DMS79 (cell line): ENCODE results near the gene PKP2.

Source experiments
- DNase-seq: peaks from one replicate; lab custom pipeline; 2025; lab: John Stamatoyannopoulos, UW

PKP2 gene

DNA sequence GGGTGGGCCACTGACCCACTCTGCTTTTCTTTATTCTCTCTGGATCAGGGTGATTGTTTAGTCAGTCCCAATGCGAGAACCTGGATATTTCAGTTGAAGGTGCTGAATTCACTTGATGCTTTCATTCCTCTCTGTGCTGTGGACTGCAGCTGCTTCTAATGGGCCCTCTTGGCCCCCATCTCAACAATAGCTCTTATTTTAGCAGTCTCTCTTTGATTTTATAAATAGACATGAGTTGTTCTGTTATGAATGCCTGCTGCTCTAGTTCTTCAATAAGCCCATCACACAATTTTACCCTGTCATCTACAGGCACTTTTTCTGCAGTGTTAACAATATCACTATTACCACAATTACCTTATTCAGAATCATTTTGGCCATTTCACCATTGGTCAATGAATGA lies 86.7 kb downstream of the PKP2 start:
- DNase-seq = no peak

GRCh38 chr12:32809196-32809595 lies 87.4 kb downstream of the PKP2 start:
- no peak for DNase-seq

GRCh38 chr12:32804301-32804700 lies 92.3 kb downstream of the PKP2 start:
- DNase-seq = no peak

- no peak for DNase-seq
These were observed 95.2 kb downstream of the PKP2 start for GRCh38 chr12:32801269-32801980.

- DNase-seq = no peak
These were observed 102.3 kb downstream of the PKP2 start for GRCh38 chr12:32794281-32794680.

GRCh38 chr12:32789916-32790315 lies 106.7 kb downstream of the PKP2 start:
- DNase-seq = no peak

- no peak for DNase-seq
These were observed 107.1 kb downstream of the PKP2 start for GRCh38 chr12:32789446-32789845.

- DNase-seq = no peak
These were observed 108.2 kb downstream of the PKP2 start for GRCh38 chr12:32788405-32788804.

DNA sequence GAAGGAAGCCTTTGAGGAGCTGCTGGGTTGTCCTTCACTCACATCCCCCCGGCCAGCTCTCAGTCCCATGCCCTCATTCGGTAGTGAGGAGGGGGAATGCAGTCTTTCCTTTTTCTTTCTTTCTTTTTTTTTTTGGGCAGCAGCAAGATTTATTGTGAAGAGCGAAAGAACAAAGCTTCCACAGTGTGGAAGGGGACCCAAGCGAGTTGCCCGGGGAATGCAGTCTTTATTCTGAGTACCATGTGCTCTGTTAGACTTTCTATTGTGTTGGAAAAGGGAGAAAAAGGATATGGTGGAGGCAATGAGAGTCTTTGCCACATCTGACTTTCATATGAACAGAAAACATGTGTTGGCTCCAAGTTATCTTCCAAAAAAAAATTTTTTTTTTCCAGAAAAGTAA lies 111.0 kb downstream of the PKP2 start:
- no peak for DNase-seq

GRCh38 chr12:32783029-32783428 lies 113.5 kb downstream of the PKP2 start:
- no peak for DNase-seq

- DNase-seq = no peak
These were observed 116.5 kb downstream of the PKP2 start for GRCh38 chr12:32780071-32780470.

- DNase-seq = no peak
These were observed 118.8 kb downstream of the PKP2 start for GRCh38 chr12:32777691-32778175.

DNA sequence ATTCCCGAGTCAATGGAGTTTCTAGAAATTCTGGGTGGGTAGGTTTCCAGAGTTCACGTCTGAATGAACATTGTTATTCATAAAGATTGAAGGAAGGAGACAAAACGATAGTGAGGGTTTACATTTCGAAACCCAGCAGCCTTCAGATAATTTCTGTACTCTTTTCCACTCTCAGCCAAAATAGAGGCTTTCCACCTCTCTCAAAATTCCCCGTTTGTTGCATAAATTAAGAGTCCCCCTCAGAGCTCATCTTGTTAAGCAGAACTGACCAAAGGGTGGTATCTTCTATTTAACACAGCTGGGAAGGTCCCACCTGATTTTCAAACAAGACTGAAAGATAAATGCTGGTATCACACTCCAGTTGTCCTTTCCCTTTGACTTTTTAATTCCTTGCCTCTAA lies 119.4 kb downstream of the PKP2 start:
- DNase-seq = no peak

DNA sequence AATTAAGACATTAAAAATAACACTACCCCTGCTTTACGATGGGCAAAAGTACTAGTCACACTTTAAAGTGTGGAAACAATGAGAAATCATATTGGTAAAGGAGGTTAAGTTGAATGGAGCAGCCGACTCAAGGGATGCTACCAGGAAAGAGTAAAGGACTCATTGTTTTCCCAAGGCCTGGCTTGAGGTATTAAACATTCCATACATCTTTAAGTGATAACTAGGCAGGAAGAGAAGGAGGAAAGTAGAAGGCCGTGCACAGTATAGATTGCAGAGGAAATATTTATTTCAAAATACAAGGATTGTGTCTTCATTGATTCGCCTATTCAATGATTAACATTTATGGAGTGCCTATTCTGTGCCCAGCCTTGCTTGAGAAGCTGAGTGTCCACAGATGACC lies 120.3 kb downstream of the PKP2 start:
- no peak for DNase-seq

GRCh38 chr12:32773691-32774090 lies 122.9 kb downstream of the PKP2 start:
- DNase-seq = no peak

GRCh38 chr12:32770141-32770540 lies 126.4 kb downstream of the PKP2 start:
- DNase-seq = no peak

- no peak for DNase-seq
These were observed 128.1 kb downstream of the PKP2 start for GRCh38 chr12:32768518-32768917.

DNA sequence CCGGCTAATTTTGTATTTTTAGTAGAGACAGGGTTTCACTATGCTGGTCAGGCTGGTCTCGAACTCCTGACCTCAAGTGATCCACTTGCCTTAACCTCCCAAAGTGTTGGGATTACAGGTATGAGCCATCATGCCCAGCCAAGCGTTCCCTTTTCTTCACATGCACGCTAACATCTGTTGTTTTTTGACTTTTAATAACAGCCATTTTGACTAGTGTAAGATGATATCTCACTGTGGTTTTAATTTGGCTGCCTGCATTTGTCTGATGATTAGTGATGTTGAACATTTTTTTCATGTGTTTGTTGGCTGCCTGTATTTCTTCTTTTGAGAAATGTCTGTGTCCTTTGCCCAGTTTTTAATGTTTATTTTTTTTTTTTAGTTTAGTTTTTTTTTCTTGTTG lies 130.7 kb downstream of the PKP2 start:
- no peak for DNase-seq

GRCh38 chr12:32761716-32762115 lies 134.9 kb downstream of the PKP2 start:
- no peak for DNase-seq

DNA sequence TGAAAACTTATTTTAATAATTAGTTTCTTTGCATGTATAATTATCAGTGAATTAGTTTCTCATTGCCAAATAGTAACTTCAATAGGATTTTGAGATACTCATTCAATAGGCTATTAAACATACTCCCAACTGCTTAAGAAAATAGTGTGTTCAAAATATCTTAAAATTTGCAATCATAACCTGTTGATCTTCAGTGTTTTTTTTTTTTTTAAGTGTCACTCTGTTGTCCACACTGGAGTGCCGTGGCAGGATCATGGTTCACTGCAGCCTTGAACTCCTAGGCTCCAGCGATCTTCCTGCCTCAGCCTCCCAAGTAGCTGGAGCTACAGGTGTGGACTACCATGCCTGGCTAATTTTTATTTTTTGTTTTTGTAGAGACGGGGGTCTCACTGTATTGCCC lies 139.4 kb downstream of the PKP2 start:
- no peak for DNase-seq

- no peak for DNase-seq
These were observed 140.0 kb downstream of the PKP2 start for GRCh38 chr12:32756476-32757066.

DNA sequence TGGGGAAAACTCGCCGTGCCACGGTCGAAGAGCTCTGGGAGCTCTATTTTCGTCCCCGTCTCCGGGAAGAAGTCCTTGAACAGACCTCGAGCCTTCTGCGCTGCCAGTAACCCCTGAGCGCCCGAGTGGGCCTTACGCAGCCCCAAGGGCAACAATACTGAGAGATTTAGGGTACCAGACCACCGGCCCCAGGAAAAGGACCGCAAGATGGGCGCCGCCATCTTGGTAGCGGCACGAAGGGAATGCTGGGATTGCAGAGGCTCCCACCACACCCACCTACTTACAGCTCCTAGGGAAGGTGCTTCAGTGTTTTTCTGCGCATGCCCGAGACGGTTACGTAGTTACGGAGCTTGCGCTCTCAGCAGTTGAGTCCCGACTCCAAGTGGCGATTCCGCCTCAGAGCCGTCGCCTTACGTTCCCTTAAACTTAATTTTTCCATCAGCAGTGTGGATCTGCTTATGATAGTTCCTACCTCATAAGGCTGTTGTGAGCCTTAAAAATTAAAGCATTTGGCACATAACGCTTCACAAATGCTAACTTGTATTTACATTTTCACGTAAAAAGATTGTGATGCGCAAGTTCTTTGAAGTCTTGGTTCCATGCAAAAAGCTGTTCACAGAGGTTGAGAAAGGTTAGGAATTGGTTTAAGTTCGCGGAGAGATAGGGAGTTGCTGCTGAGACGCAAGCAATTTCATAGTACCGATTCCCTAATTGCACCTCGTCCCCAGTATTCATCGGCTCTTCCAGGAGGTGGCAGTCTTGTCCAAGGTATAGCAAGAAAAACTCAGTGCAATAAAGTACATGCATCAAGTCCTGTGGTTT lies 140.7 kb downstream of the PKP2 start, which contains the start of gene YARS2:
YARS2 (minus strand) TSS at position 244 of the 822 bp plus-strand sequence; CDS start at position 221, 23 bp downstream.
- DNase-seq = peak; percentile 94
